ENCODE measurements around the gene TTF1.

- TF ChIP-seq POLR2A (IDR thresholded peaks at IDR 0.05) (no peak), CTCF (IDR thresholded peaks at IDR 0.05) (no peak)
These were observed 15.7 kb downstream of the TTF1 start for GRCh38 chr9:132390966-132391365.

Measured in uterus (tissue), 2 donors.